Hippocampal formation (tissue), 2 donors: ENCODE results near the gene APOA4.
A peak's percentile ranks its signal among the peaks of the same experiment; 100 is the strongest.

Source experiments
- DNase-seq, 2 donors: peaks; one replicate each; lab custom pipeline; 2025; lab: John Stamatoyannopoulos, UW

Gene APOA4

DNA sequence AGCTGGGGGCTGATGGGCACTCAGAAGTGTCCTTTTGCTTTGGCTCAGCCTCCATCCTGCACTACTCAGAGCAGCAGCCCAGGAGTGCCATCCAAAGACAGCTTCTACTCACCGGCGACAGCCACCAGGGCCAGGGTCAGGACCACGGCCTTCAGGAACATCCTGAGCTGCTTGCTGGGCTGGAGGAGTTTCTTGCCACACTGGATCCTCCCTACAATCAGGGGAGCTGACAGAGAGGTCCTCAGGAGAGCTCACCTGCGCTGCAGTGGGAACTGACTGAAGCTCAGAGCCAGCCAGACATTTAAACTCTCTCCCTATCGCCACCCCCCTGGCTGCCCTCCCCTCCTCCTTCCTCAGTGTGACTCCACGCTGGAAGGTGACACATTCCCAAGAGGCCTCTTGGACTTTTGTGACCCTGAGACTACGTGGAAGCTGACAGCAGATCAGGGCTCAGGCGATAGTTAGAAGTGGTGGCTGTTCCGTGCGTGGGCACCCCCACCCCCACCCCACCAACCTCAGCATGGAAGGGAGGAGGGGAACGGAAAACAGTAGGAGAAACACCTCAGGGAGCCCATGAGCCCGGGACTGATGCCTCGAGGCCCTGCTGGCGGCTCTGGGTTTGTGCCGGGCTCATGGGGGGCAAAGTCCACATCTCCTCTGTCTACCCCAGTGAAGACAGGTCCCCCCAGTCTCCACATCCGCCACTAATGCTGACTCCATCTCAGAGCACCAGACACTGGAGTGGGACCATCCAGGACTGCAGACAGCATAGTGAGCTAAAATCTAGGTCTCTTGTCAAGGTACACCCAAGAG lies at the start of gene APOA4:
APOA4 (minus strand) TSS at position 274 of the 813 bp plus-strand sequence; CDS start at position 161, 113 bp downstream.
- no peak for DNase-seq

GRCh38 chr11:116871248-116871647 lies 48.1 kb upstream of the APOA4 start:
- DNase-seq = no peak

GRCh38 chr11:116870054-116870453 lies 47.0 kb upstream of the APOA4 start:
- no peak for DNase-seq

DNA sequence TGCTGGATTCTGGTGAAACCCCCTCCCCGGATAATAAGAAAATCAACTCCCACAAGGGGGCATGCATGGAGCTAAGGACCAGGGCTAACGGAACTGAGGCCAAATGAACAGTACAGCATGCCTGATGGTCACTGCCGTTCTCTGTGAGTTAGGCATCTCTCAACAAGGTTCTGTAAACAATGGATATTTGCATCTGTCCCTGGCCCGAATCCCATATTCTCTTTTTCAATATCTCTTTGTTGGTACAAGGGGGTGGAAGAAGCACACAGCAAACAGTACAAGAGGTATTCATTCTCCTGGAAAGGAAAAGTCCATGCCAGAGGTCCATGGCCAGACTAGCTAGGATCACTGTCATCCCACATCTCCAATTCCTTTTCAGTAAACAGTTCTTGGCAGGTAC lies 46.5 kb upstream of the APOA4 start:
- peak; percentile 19 to 47 for DNase-seq

- no peak for DNase-seq
These were observed 45.0 kb upstream of the APOA4 start for GRCh38 chr11:116868066-116868465.

DNA sequence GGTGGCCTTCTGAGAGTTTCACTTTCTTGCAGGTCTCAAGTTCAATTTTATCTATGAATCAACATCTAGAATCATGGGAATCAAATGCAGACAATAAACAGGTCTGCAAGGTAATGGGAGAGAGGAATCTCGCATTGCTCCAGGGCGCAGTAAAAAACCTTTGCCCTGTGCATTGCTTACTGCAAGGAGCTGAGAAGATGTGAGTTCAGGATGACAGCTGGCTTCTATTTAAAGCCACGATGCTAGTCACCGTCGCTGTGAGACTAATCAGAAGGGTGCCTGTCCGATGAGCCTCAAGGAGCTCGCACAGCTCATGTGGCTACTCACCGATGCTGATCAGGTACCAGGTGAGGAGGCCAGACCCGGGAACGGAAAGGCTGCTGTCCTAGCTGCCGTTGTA lies 44.5 kb upstream of the APOA4 start:
- DNase-seq = no peak

- no peak for DNase-seq
These were observed 43.8 kb upstream of the APOA4 start for GRCh38 chr11:116866804-116867455.

- DNase-seq = no peak
These were observed 42.6 kb upstream of the APOA4 start for GRCh38 chr11:116865696-116866095.

GRCh38 chr11:116864531-116864930 lies 41.4 kb upstream of the APOA4 start:
- no peak for DNase-seq

DNA sequence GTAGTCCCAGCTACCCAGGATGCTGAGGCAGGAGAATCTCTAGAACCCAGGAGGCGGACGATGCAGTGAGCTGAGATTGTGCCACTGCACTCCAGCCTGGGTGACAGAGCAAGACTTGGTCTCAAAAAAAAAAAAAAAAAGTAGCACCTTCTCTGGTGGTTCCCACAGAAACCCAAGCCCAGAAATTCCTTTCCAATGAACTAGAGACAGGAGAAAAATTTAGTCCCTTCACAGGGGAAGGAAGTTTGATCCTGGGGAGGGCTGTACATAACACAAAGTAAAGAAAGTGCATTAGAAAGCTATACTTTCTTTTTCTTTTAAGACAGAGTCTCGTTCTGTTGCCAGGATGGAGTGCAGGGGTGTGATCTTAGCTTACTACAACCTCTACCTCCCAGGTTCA lies 39.8 kb upstream of the APOA4 start:
- DNase-seq = no peak

- no peak for DNase-seq
These were observed 39.1 kb upstream of the APOA4 start for GRCh38 chr11:116862185-116862584.

DNA sequence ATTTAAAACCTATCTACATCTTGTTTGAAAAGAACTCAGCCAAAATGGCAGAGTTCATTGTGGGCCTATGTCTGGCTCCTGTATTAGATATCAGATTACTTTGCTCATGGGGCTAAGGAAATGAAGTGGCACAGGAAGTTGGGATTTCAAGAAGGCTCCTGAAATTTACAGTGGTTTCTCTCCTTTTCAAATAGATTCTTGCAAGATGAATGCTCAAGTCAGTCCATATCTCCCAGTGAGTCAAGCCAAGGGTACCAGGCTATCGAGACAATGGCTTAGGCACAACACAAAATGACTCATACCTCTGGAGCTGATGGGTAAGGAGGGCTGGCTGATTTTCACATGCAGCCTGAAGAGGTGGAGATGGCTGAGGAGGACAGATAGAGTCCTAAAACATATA lies 38.4 kb upstream of the APOA4 start:
- no peak for DNase-seq

DNA sequence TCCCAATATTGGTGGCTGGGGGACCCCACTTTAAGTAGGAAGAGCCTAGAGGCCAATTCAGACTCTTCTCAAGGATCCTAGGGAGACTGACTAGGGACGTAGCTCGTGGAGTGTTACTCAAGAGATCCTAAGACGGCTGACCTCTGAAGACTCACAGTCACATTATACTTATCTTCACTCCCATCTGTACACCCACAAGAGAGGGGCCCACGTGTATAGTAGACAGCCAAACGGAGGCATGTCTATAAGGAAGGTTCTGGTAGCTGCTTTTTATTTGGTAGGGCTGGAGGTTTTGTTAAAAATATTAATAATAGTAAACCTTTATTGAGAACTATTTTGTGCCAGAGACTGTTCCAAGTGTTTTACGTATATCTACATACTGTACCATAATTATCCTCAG lies 37.2 kb upstream of the APOA4 start:
- no peak for DNase-seq

DNA sequence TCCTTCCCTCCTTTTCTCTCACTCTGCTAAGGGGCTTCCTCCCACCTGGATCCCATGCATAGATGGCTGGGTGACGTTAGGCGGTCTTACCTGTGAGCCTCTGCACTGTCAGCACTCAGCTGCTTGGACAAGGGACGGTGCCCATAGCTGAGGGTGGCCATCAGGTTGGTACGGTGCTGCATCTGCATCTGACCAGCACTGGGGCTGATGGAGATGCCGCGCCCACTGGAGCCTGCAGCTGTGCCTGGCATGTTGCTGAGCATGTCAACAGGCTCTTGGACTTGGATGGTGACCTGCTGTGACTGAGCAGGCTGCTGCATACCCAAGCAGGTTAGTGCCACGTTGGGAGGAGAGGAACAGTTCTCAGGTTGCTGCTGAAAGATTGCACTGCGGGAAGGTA lies 36.1 kb upstream of the APOA4 start:
- no peak for DNase-seq

- DNase-seq = no peak
These were observed 34.8 kb upstream of the APOA4 start for GRCh38 chr11:116857936-116858335.

DNA sequence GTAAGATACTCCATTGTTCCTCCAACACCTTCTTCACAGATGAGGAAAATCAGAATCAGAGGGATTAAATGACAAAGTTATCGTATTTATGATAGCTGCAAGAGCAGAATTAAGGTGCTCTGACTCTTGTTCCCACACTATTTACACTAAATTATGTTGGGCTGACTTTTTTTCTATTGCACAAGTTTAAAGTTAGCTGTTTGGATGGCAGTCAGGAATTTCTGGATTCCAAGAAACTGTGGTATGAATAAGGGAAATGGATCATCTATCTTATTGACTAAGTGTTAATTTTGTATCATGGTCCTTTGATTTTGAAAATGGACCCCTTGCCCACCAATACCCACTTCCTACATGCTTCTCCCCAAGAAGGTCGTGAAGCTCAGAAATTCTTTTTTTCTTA lies 34.2 kb upstream of the APOA4 start:
- DNase-seq = no peak

- DNase-seq = no peak
These were observed 33.3 kb upstream of the APOA4 start for GRCh38 chr11:116856423-116856822.

- DNase-seq = no peak
These were observed 32.3 kb upstream of the APOA4 start for GRCh38 chr11:116855413-116855812.

- DNase-seq = no peak
These were observed 30.5 kb upstream of the APOA4 start for GRCh38 chr11:116853461-116854073.

GRCh38 chr11:116852261-116853031 lies 29.3 kb upstream of the APOA4 start:
- peak in 1 of 2 donors; percentile 17 for DNase-seq

- DNase-seq = peak in 1 of 2 donors; percentile 23
These were observed 28.5 kb upstream of the APOA4 start for GRCh38 chr11:116851626-116852025.

- no peak for DNase-seq
These were observed 26.4 kb upstream of the APOA4 start for GRCh38 chr11:116849486-116849885.
